ENCODE measurements around the gene C4orf51. TPM values are rescaled to one million over a fixed set of nuclear protein-coding genes. Genes with fewer than 3 reads are reported as not detected.

Gene C4orf51
- total and polyA plus RNA-seq, 2 of the 8 experiments (the other 6 are each of a cell fraction or from before 2014, with no cell fraction given): 0.54 TPM; not detected in 1

- TF ChIP-seq CTBP2 (IDR thresholded peaks at IDR 0.05; ENCODE audit: borderline replicate concordance, insufficient read depth, insufficient read length, low read length): no peak
- no peak for TF ChIP-seq ZNF274 (IDR thresholded peaks at IDR 0.05; ENCODE audit: borderline replicate concordance, extremely low read depth, low read length)
- TF ChIP-seq CREB1 (IDR thresholded peaks at IDR 0.05): no peak
- no peak for TF ChIP-seq E2F6 (IDR thresholded peaks at IDR 0.05)
- no peak for TF ChIP-seq KDM5A (IDR thresholded peaks at IDR 0.05; ENCODE audit: low read length)
- no peak for TF ChIP-seq HDAC6 (IDR thresholded peaks at IDR 0.05; ENCODE audit: low read depth, low read length)
- no peak for TF ChIP-seq BCL11A (IDR thresholded peaks at IDR 0.05; ENCODE audit: low read depth in 2 of 2, low read length in 2 of 2)
Measured at GRCh38 chr4:145719752-145720624, 40.0 kb downstream of the C4orf51 start (continued).

All from H1 (cell line).